HG02852 (cell line): ENCODE measurements around the gene EML4.

Experiments used
- ATAC-seq: cut with Tn5 transposase; IDR thresholded peaks from one replicate; pipeline ENCODE4 v1.9.1; 2021; ENCODE audit warnings: mild to moderate bottlenecking, moderate library complexity; ENCODE audit not compliant: unreplicated experiment

Gene EML4

GRCh38 chr2:42298996-42299754, 130.0 kb downstream of the EML4 start:
- ATAC-seq = no peak

- no peak for ATAC-seq
Measured at GRCh38 chr2:42300527-42300926, 131.4 kb downstream of the EML4 start.

GRCh38 chr2:42303252-42303651, 134.1 kb downstream of the EML4 start:
- no peak for ATAC-seq

- no peak for ATAC-seq
Measured at GRCh38 chr2:42304059-42304713, 135.0 kb downstream of the EML4 start.

- no peak for ATAC-seq
Measured at GRCh38 chr2:42307180-42307579, 138.0 kb downstream of the EML4 start.

GRCh38 chr2:42309366-42309765, 140.2 kb downstream of the EML4 start:
- ATAC-seq = no peak

GRCh38 chr2:42310007-42310515, 140.9 kb downstream of the EML4 start:
- no peak for ATAC-seq

- no peak for ATAC-seq
Measured at GRCh38 chr2:42312106-42312505, 143.0 kb downstream of the EML4 start.

GRCh38 chr2:42314892-42315468, 145.8 kb downstream of the EML4 start:
- no peak for ATAC-seq

- ATAC-seq = no peak
Measured at GRCh38 chr2:42315844-42316470, 146.8 kb downstream of the EML4 start.

- ATAC-seq = no peak
Measured at GRCh38 chr2:42316910-42317309, 147.8 kb downstream of the EML4 start.

- no peak for ATAC-seq
Measured at GRCh38 chr2:42317486-42317885, 148.3 kb downstream of the EML4 start.

- no peak for ATAC-seq
Measured at GRCh38 chr2:42317945-42318344, 148.8 kb downstream of the EML4 start.

- ATAC-seq = no peak
Measured at GRCh38 chr2:42319265-42319664, 150.1 kb downstream of the EML4 start.

GRCh38 chr2:42321452-42322064, 152.4 kb downstream of the EML4 start:
- ATAC-seq = no peak

GRCh38 chr2:42324244-42324643, 155.1 kb downstream of the EML4 start:
- ATAC-seq = no peak

- ATAC-seq = no peak
Measured at GRCh38 chr2:42324949-42325348, 155.8 kb downstream of the EML4 start.

GRCh38 chr2:42325609-42326008, 156.5 kb downstream of the EML4 start:
- ATAC-seq = no peak

- ATAC-seq = no peak
Measured at GRCh38 chr2:42327125-42327524, 158.0 kb downstream of the EML4 start.

GRCh38 chr2:42328148-42328833, 159.1 kb downstream of the EML4 start:
- no peak for ATAC-seq

GRCh38 chr2:42328923-42329322, 159.8 kb downstream of the EML4 start:
- no peak for ATAC-seq
